Activated CD4-positive, CD25-positive, alpha-beta regulatory T cell treated with anti-CD3 and anti-CD28 coated beads, Interleukin-2, amount 50 U/mL, for 72 hours (primary cell): ENCODE results near the gene LRRC55.

Source experiments
- DNase-seq: peaks from one replicate; pipeline ENCODE4 v3.0.0; 2021

The LRRC55 gene

GRCh38 chr11:57239348-57239747, 57.6 kb downstream of the LRRC55 start:
- no peak for DNase-seq

- no peak for DNase-seq
Observed at GRCh38 chr11:57240007-57240406, 58.3 kb downstream of the LRRC55 start.

GRCh38 chr11:57240757-57241156, 59.0 kb downstream of the LRRC55 start:
- no peak for DNase-seq
